ENCODE data around the gene TBC1D7. TPM values are rescaled to one million over a fixed set of nuclear protein-coding genes. Genes with fewer than 3 reads are reported as not detected.
"Not testable (repeated sequence)": the region's sequence is repeated elsewhere in the genome, so short reads cannot be mapped to it uniquely, and the experiment has no call there.

TBC1D7 gene
- total RNA-seq, 6 donors from 2014 or later: 8.1 to 32.5 (median 14.3) TPM

DNA sequence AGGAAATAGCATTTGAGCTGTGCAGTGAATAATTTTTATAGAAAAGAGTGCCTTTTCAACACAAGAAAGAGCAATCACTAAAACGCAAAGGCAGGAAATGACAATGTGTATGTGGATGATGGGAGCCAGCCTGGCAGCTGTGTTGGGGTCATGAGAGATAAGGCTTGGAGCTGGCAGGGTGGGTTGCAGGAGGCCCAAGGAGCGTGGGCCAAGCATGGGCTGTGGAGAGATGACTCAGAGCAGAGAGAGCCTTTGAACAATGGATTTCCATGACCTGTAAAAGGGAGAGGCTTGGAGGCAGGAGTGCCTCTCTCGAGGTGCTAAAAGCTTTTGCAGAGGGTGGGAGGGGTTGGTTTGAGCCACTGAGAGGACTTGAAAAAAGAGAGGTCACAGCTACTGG lies 6.6 kb upstream of the TBC1D7 start:
- H3K27ac ChIP-seq: no peak overlapping the region
- H3K4me3 ChIP-seq: no peak overlapping the region
- ATAC-seq (ENCODE audit: low FRiP score in 2 of 2): no peak
- TF ChIP-seq POLR2AphosphoS5 (IDR thresholded peaks at IDR 0.05) (no peak), POLR2A (IDR thresholded peaks at IDR 0.05) (no peak), EP300 (IDR thresholded peaks at IDR 0.05) (no peak)
- TF ChIP-seq, protein P1, sequence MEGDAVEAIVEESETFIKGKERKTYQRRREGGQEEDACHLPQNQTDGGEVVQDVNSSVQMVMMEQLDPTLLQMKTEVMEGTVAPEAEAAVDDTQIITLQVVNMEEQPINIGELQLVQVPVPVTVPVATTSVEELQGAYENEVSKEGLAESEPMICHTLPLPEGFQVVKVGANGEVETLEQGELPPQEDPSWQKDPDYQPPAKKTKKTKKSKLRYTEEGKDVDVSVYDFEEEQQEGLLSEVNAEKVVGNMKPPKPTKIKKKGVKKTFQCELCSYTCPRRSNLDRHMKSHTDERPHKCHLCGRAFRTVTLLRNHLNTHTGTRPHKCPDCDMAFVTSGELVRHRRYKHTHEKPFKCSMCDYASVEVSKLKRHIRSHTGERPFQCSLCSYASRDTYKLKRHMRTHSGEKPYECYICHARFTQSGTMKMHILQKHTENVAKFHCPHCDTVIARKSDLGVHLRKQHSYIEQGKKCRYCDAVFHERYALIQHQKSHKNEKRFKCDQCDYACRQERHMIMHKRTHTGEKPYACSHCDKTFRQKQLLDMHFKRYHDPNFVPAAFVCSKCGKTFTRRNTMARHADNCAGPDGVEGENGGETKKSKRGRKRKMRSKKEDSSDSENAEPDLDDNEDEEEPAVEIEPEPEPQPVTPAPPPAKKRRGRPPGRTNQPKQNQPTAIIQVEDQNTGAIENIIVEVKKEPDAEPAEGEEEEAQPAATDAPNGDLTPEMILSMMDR (IDR thresholded peaks at IDR 0.05): no peak
- no peaks in the 10 kb centered on the region for H3K27me3 ChIP-seq
- peaks cover 0 to 4% (median 2%) of the 10 kb centered on the region in 4 donors for H3K4me1 ChIP-seq
- no peak for DNase-seq
- no peaks in the 10 kb centered on the region for H3K36me3 ChIP-seq
- 46 to 57% methylated on average over 3 of the region's 3 CpGs for WGBS, 2 donors
- H3K9me3 ChIP-seq: no peaks in the 10 kb centered on the region

DNA sequence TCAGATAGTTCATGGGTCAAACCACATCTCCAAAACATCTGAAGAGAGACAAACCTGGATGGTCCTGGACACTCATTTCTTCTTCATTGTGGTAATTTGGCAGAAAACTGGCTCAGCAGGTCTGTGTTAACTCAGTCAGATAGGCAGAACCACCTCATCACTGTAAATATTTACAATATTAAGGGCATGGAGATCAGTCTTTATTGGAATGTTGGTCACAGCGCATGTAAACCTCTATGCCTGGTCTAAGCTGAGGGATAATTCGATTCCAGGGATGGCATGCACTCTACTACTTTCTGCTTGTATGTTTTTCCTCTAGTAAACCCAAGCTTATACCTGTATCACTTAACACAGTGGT lies 4.0 kb upstream of the TBC1D7 start:
- Histone ChIP-seq H3K27me3 (no peaks in the 10 kb centered on the region), H3K4me1 (peaks cover 7 to 16% (median 11%) of the 10 kb centered on the region in 4 donors), H3K4me3 (no peak overlapping the region), H3K36me3 (no peaks in the 10 kb centered on the region), H3K27ac (no peak overlapping the region), H3K9me3 (no peaks in the 10 kb centered on the region)
- ATAC-seq (ENCODE audit: low FRiP score in 2 of 2) (no peak), DNase-seq (no peak)
- WGBS, 2 donors: 85 to 89% methylated on average over 2 of the region's 2 CpGs
- TF ChIP-seq EP300 (IDR thresholded peaks at IDR 0.05) (no peak), POLR2A (IDR thresholded peaks at IDR 0.05) (no peak), POLR2AphosphoS5 (IDR thresholded peaks at IDR 0.05) (no peak)
- TF ChIP-seq, protein P1 (IDR thresholded peaks at IDR 0.05): no peak

DNA sequence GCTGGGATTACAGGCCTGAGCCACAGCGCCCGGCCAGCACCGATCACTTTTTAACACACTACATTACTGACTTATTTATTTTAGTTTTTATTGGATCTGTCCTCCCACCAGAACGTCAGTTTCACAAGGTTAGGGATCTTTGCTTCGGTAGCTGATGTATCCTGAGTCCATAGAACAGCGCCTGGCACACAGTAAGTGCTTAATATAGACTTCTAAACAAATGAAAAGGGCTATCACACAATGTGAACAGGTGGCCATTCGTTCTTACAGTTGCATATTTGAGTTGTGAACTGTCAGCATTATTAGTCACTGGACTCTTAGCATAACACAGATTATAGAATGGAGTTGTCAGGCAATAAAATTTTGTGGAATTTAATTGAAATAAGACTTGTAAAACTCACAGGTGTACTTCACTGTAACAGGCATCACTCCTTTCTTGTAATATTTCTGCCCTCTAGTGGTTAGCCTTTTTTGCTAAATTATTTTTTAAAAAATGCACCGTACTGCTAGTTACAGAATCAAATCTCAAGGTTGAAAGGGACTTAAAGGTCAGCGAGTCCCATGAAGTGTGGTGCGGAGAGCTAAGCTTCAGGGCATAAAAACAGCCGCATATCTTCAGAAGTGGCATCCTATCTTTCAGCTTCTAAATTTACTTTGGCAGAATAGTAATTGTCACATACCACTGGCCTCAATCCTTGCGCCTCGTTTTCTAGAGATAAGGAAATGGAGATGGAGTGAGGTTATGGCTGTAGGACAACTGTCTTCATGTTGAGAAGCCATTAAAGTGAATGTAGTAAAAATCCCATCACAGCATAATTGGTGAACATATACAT lies 3.4 kb upstream of the TBC1D7 start:
- TF ChIP-seq, protein P1 (IDR thresholded peaks at IDR 0.05): peak in 5 of 6 experiments; percentile 37 to 59 (median 56)
- TF ChIP-seq POLR2AphosphoS5 (IDR thresholded peaks at IDR 0.05): no peak
- TF ChIP-seq POLR2A (IDR thresholded peaks at IDR 0.05): no peak
- WGBS, 2 donors: 56 to 58% methylated on average over 13 of the region's 13 CpGs
- Histone ChIP-seq H3K36me3 (no peaks in the 10 kb centered on the region), H3K9me3 (no peaks in the 10 kb centered on the region), H3K4me1 (peaks cover 11 to 15% (median 13%) of the 10 kb centered on the region in 4 donors), H3K27me3 (no peaks in the 10 kb centered on the region), H3K27ac (no peak overlapping the region), H3K4me3 (no peak overlapping the region)
- ATAC-seq (ENCODE audit: low FRiP score in 2 of 2) (no peak), DNase-seq (no peak)

DNA sequence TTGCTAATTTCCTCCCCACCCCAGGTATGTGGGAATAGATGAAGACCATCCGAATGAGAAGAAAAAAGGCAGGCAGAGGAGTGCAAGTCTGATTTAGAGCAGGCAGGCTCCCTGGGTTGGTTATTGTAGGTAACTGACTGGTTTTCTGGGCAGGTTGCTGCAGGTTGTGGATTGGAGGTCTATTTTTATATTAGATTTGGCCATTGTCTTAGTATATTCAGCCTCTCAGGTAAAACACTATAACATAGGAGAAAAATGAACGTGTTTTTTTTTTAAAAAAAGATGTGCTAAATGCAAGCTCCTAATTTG lies 492 bp upstream of the TBC1D7 start:
- TF ChIP-seq, protein P1 (IDR thresholded peaks at IDR 0.05): no peak
- TF ChIP-seq EP300 (IDR thresholded peaks at IDR 0.05) (no peak), POLR2A (IDR thresholded peaks at IDR 0.05) (no peak), POLR2AphosphoS5 (IDR thresholded peaks at IDR 0.05) (no peak)
- Histone ChIP-seq H3K9me3 (no peaks in the 10 kb centered on the region), H3K36me3 (peaks cover 0 to 16% (median 4%) of the 10 kb centered on the region in 4 donors), H3K4me3 (peak overlapping the region; percentile 50 to 80 (median 76)), H3K4me1 (peaks cover 7 to 17% (median 12%) of the 10 kb centered on the region in 4 donors), H3K27me3 (no peaks in the 10 kb centered on the region), H3K27ac (peak overlapping the region; percentile 91 to 96 (median 94))
- DNase-seq: no peak
- WGBS, 2 donors: 0 to 2% methylated on average over 2 of the region's 2 CpGs
- ATAC-seq (ENCODE audit: low FRiP score in 2 of 2): no peak

DNA sequence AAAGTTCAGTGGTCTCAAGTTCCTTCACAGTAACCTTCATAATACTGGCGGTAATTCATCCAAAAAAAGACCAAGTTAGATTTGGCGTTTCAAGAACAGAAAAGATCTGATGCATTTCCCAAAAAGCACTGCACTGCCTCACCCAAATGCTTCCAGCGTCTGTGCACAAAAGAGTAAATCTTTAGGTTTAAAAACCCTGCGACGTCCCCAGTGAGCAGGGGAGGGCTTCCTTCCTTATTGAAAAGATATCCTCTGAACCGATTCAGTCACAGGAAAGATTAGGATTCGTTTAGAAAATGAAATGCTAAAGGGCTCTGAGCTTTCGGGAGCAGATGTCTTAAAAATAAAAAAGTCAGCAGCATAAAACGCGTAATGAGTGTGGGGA lies 654 bp downstream of the TBC1D7 start:
- ATAC-seq (ENCODE audit: low FRiP score in 2 of 2): no peak
- TF ChIP-seq, protein P1 (IDR thresholded peaks at IDR 0.05): no peak
- no peak for TF ChIP-seq EP300 (IDR thresholded peaks at IDR 0.05)
- no peak for TF ChIP-seq POLR2A (IDR thresholded peaks at IDR 0.05)
- no peak for TF ChIP-seq POLR2AphosphoS5 (IDR thresholded peaks at IDR 0.05)
- Histone ChIP-seq H3K36me3 (peaks cover 0 to 28% (median 9%) of the 10 kb centered on the region in 4 donors), H3K9me3 (no peaks in the 10 kb centered on the region), H3K27ac (peak overlapping the region; percentile 91 to 96 (median 94)), H3K4me1 (peaks cover 7 to 17% (median 12%) of the 10 kb centered on the region in 4 donors), H3K27me3 (no peaks in the 10 kb centered on the region), H3K4me3 (peak overlapping the region; percentile 62 to 80 (median 76))
- WGBS, 2 donors: 1 to 2% methylated on average over 10 of the region's 10 CpGs
- no peak for DNase-seq

DNA sequence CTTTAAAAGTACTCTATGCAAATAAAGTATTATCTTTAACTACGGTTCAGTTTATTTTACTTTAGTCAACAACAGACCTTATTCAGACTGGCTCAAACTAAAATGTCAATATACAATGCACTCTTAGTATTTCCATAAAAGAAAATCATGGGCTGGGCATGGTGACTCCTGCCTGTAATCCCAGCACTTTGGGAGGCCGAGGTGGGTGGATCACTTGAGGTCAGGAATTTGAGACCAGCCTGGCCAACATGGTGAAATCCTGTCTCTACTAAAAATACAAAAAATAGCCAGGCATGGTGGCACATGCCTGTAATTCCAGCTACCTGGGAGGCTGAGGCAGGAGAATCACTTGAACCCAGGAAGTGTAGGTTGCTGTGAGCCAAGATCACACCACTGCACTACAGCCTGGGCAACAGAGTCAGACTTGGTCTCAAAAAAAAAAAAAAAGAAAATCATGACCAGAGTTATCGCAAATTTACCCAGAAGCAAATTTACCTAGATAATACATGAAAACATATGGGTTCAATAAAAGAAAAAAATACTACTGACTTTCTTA lies 2.2 kb downstream of the TBC1D7 start:
- DNase-seq; H3K9me3 ChIP-seq; H3K27ac ChIP-seq; H3K4me3 ChIP-seq; ATAC-seq (ENCODE audit: low FRiP score in 2 of 2); H3K27me3 ChIP-seq: not testable (repeated sequence)
- peaks cover 7 to 17% (median 12%) of the 10 kb centered on the region in 4 donors for H3K4me1 ChIP-seq
- peaks cover under 1 to 43% (median 16%) of the 10 kb centered on the region in 4 donors for H3K36me3 ChIP-seq
- 83 to 84% methylated on average over 3 of the region's 3 CpGs for WGBS, 2 donors

Data from upper lobe of left lung (tissue), 6 donors.